DND-41 (cell line): ENCODE results near the gene PGRMC2.

Source experiments
- CTCF ChIP-seq: IDR thresholded peaks from 2 replicates; pipeline ENCODE4 v1.5.1; 2012; ENCODE audit warnings: borderline replicate concordance, low read length, moderate library complexity, mild to moderate bottlenecking; ENCODE audit not compliant: poor library complexity, severe bottlenecking; ENCODE audit errors: extremely low read depth
- EZH2 ChIP-seq: IDR thresholded peaks from 3 replicates; pipeline ENCODE4 v1.6.1; 2012; ENCODE audit warnings: borderline replicate concordance, low read depth, mild to moderate bottlenecking, moderate library complexity, low read length, inconsistent platforms; ENCODE audit not compliant: severe bottlenecking

DNA sequence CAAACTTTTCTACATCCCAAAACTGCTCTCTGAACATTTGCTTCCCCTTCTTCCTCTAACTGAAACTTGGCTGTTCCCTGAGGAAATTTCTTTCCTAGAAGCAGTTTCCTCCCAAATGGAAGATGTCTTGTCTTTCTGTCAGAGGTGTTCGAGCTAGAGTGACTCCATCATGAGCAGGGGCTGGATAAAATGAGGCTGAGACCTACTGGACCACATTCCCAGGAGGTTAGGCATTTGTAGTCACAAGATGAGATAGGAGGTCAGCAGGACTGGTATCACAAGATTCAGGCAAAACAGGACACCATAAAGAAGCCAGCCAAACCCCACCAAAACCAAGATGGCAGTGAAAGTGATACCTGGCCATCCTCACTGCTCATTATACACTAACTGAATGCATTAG lies 35.8 kb upstream of the PGRMC2 start:
- TF ChIP-seq EZH2, result no peak
- TF ChIP-seq CTCF, result no peak
